ENCODE results near the gene FAM83C.
"Not testable (repeated sequence)": the region's sequence is repeated elsewhere in the genome, so short reads cannot be mapped to it uniquely, and the experiment has no call there.

The FAM83C gene

GRCh38 chr20:35262731-35263531 is 29.3 kb downstream of the FAM83C start:
- not testable (repeated sequence) for DNase-seq

DNA sequence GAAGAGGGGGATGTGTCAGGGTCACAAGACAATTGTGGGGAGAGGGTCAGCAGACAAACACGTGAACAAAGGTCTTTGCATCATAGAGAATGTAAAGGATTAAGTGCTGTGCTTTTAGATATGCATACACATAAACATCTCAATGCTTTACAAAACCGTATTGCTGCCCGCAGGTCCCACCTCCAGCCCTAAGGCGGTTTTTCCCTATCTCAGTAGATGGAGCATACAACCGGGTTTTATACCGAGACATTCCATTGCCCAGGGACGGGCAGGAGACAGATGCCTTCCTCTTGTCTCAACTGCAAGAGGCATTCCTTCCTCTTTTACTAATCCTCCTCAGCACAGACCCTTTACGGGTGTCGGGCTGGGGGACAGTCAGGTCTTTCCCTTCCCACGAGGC is 29.9 kb downstream of the FAM83C start:
- not testable (repeated sequence) for DNase-seq

DNA sequence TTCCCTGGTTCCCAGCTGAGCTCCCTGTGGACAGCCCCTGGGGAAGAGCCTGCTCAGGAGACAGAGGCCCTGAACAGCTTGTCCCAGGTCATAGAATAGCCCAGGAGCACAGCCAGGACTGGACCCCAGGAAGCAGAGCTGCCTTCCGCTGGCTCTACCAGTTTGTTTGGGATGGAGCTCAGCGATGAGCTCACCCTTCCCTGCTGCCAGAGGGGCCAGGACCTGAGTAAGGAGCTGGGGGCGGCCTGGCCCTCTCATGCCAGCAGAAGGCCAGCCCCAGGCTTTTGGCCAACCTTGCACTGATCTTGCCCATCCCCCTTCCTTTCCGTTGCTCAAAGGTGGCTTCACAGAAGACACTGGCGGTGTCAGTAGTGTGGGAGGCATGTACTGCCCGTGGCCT is 31.8 kb downstream of the FAM83C start:
- no peak for DNase-seq

DNA sequence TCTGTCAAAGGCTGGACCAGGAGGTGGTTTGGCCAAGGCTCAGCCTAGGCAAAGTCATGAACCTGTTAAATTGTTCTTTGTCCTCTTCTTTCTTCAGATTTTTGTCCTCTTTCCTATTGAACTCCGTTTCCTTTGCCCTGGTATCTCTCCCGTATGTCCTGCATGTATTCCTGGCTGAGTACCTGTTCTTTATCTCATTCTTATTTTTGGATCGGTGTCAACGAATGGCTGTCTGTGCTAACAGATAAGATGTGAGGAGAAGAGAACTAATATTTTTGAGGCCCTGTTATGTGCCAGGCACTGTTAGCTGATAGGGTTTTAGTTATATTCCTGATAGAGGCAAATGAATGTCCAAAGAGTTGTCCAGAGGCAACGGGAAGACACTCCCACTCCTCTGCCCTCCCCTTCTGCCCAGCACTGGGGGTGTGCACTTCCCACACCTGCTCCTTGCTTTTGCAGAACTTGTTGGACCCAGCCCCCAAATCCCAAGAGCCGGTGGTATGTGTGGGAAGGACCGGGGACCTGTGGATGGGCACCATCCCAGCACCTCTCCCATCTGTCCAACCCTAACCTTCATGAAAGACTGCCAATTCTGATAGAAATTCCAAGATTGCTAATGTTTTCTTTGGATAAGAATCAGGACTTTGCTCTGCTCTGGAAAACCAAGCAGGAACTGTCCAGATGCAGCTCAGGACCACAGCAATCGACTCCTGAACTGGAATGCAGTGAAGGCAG is 34.9 kb downstream of the FAM83C start:
- no peak for DNase-seq

DNA sequence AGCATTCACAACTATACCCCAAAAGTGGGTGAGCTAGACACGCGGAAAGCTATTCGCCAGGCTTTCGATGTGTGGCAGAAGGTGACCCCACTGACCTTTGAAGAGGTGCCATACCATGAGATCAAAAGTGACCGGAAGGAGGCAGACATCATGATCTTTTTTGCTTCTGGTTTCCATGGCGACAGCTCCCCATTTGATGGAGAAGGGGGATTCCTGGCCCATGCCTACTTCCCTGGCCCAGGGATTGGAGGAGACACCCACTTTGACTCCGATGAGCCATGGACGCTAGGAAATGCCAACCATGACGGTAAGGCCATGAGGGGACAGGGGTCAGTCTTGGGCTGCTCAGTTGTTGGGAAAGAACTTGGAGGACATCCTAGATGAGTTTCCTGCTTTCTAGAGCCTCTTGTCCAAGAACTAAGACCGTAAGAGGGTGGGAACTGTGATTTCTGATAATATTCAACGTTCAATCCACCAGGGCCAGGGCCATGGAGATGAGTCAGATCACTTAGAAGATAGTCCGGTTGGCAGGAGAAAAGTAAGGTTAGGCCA is 37.7 kb downstream of the FAM83C start:
- no peak for DNase-seq

- DNase-seq = peak; percentile 10
These were observed 39.2 kb downstream of the FAM83C start for GRCh38 chr20:35253010-35253409.

DNA sequence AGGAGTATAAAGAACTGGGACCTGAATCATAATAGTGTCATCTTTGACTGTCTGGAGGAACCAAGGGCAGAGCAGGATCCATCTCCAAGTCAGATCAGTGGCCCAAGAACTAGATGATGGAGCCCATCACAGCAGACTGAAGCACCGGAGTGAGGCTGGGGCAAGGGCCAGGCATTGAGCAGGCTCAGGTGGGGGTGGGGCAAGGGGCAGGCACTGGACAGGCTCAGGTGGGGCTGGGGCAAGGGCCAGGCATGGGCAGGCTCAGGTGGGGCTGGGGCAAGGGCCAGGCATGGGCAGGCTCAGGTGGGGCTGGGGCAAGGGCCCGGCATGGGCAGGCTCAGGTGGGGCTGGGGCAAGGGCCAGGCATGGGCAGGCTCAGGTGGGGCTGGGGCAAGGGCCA is 39.6 kb downstream of the FAM83C start:
- not testable (repeated sequence) for DNase-seq

GRCh38 chr20:35252037-35252461 is 40.2 kb downstream of the FAM83C start:
- DNase-seq = peak; percentile 9

GRCh38 chr20:35251613-35251940 is 40.6 kb downstream of the FAM83C start:
- no peak for DNase-seq

DNA sequence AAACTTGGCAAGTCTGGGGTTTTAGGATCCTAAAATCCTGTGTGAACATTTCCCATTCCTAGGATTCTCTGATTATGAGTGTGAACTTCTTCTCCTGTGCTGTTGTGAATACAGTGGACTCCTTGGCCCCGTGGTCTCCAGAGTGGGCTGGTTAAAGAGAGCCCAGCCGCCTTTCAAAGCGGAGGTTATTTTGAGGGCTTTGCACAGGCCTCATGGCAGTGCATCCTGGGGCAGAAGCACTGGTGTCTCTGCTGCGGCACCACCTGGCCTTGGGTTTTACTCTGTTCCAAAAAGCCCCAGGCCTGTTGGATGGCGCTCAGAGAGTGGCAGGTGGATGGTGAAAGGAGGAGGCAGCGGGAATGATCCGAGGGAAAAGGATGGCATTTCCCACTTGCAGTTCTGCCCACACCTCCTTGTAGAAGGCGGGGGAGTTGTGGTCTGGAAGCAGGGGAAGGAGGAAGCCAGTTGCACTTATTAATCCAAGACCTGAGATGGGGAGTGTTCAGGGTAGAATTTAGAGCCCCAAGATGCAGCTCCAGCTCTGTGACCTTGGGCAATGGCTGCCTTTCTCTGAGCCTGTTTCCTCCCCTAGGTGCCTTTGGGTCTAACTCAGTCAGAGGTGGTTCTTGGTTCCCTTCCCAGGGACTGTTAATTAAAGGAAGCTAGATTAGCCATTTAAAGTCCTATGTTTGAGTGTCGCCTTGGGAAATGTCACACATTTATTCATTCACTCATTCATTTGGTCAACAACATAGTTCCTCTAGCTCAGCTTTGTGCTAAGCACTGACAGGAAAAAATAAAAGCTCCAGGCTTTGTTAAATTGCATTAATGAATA is 43.4 kb downstream of the FAM83C start:
- DNase-seq = no peak

DNA sequence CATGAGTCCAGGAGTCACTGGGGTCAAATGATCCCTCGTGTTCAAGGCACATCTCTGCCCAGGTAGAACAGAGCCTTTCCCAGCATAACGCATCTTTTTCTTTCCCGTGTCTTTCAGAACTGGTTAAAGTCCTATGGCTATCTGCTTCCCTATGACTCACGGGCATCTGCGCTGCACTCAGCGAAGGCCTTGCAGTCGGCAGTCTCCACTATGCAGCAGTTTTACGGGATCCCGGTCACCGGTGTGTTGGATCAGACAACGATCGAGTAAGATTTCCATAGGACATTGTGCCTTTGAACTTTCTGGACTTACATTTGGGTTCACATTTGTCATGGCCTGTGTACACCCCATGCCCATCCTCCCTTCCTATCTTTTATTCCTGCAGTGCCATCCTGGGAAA is 45.5 kb downstream of the FAM83C start:
- DNase-seq = no peak

- no peak for DNase-seq
These were observed 48.2 kb downstream of the FAM83C start for GRCh38 chr20:35243986-35244385.

- no peak for DNase-seq
These were observed 48.9 kb downstream of the FAM83C start for GRCh38 chr20:35243317-35243716.

GRCh38 chr20:35240811-35241293 is 51.4 kb downstream of the FAM83C start:
- no peak for DNase-seq

DNA sequence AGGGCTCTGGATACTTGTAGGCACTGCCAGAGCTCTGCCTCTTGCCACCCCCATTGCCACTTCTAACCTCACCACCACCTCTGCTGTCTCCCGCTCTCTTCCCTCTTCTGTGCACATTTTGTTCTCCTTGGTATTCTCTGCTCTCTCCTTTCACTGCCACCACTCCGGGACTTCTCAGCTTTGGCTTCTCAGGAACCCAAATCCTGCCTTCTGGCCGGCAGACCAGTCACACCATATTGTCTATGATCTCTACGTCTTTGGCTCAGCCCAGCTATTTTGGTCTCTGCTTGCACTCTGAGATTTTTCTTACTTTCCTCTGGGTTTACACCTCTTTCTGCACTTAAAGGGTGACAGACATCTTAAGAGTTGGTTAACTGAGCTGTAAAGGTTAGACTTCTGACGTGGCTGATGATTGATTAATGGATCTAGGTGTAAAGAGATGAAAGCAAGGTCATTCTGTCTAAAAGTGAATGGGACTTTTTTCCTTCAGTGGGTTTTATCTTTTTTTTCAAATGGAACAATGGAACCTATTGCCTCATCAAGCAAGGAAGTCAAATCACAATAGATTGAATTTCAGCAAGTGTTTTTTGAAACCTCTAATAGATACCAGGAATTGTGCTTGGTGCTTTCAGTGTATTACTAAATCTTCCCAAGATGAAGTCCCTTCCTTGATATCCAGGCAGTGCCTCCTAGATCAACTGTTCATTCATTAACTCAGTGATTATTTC is 52.0 kb downstream of the FAM83C start:
- no peak for DNase-seq

DNA sequence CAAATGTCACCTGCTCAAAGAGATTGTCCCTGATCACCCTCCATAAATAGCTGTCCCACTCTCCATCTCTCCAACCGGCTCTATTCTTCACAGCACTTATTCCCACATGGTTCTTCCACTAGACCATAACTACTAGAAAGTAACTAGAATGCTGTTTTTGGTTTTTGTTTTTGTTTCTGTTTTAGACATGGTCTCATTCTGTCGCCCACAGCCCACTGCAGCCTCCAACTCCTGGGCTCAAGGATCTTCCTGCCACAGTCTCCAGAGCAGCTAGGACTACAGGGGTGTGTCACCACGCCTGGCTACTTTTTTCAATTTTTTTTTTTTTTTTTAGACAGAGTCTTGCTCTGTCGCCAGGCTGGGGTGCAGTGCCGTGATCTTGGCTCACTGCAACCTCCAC is 53.5 kb downstream of the FAM83C start:
- no peak for DNase-seq

- DNase-seq = peak; percentile 80
These were observed 54.1 kb downstream of the FAM83C start for GRCh38 chr20:35238170-35238569.

DNA sequence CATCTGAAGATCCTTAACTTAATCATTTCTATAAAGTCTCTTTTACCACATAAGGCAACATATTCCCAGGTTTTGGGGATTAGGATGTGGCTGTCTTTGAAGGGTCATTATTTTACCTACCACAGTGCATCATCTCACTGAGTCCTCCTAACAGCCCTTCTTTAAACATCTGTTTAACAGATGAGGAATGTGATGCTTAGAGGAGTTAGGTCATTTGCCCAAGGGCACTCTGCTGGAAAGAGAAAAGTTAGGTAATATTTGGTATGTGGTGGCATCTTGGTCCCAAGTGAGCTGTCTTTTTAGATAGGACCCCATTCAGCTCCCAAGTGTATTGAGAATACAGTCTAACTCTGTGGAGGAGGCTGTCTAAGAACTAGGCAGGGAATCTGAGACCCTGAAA is 54.7 kb downstream of the FAM83C start:
- DNase-seq = no peak

DNA sequence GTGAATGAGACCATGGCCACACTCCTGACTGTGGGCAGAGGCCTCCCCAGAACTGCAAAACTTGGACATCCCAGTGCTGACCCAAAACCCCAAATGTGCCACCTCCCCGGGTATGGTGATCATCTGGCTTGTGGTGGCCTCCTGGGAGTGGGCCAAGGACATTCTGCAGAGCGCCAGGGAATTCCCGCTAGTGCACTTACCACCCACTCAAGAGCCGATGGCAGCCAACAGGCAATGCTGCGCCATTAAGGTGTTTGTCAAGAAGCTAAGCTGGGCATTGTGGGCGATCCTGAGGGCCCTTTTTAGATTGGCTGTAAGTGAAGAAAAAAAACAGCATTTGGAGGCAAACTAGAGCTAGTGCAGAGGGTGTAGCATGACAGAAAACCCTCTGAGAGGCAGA is 56.3 kb downstream of the FAM83C start:
- no peak for DNase-seq

Measured in OCI-M1 (cell line).